ENCODE results near the gene HS3ST1.

GRCh38 chr4:11451716-11452115 lies 23.0 kb upstream of the HS3ST1 start:
- TF ChIP-seq, protein P1, sequence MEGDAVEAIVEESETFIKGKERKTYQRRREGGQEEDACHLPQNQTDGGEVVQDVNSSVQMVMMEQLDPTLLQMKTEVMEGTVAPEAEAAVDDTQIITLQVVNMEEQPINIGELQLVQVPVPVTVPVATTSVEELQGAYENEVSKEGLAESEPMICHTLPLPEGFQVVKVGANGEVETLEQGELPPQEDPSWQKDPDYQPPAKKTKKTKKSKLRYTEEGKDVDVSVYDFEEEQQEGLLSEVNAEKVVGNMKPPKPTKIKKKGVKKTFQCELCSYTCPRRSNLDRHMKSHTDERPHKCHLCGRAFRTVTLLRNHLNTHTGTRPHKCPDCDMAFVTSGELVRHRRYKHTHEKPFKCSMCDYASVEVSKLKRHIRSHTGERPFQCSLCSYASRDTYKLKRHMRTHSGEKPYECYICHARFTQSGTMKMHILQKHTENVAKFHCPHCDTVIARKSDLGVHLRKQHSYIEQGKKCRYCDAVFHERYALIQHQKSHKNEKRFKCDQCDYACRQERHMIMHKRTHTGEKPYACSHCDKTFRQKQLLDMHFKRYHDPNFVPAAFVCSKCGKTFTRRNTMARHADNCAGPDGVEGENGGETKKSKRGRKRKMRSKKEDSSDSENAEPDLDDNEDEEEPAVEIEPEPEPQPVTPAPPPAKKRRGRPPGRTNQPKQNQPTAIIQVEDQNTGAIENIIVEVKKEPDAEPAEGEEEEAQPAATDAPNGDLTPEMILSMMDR (IDR thresholded peaks at IDR 0.05; ENCODE audit: low read depth, low read length) = no peak
- no peak for TF ChIP-seq EZH2phosphoT487 (IDR thresholded peaks at IDR 0.05; ENCODE audit: low read depth)

Data from OCI-LY3 (cell line).